CD4-positive, alpha-beta T cell treated with Interleukin-4 for 1 hour (primary cell): ENCODE data around the gene TMOD1.
A peak's percentile ranks its signal among the peaks of the same experiment; 100 is the strongest.
"Not testable (repeated sequence)": the region's sequence is repeated elsewhere in the genome, so short reads cannot be mapped to it uniquely, and the experiment has no call there.

Experiments
- DNase-seq, 2 donors: peaks; one replicate each; pipeline ENCODE4 v3.0.0-alpha.2; 2020 to 2022

Gene TMOD1

DNA sequence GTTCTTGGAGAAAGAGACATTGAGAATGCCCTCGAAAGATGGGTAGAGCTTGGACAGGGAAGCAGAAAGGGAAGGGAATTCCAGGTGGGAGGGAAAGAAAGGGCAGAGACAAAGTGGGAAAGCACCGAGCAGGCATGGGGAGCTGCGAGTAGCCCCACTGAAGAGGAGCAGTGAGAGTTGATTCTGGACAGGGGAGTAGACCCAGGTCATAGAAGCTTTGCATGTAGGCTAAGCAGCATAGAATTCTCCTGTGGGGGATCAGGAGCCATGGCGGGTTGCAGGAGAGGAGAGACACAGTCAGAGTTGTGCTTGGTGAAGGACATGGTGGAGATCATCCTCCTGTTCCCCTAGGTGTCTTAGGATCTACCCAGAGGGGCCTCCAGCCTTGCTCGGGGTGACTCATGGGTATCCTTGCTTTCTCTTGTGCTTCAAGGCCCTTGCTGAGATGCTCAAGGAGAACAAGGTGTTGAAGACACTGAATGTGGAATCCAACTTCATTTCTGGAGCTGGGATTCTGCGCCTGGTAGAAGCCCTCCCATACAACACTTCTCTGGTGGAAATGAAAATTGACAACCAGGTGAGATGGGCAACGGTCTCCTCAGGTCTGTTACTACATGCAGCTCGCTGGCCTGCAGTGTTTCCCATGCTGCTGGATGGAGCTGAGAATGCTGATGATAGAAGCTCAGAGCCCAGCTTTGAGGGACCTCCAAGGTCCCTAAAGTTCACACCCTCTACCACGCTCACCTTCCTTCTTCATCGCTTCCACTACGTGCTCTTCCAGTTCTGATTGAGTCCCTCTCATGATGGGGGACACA lies 67.2 kb downstream of the TMOD1 start:
- DNase-seq, result no peak

DNA sequence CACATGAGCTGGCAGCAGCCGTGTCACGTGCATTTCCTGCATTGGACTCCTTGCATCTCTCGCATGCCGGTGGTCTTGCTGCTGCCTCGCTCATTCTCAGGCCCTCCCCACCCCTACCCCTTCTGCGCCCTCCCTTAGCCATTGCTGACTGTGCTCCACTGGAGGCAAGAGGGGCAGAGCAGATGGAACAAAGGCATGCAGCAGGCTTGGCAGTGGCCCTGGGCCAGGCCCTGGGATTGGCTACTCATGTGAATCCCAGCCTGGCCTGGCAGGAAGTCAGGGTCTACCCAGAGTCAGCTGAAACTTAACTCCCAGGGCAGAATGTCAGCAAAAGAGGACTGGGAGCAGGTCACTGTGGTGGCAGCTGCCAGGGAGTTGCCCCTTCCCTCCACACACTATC lies 69.4 kb downstream of the TMOD1 start:
- DNase-seq, result no peak

DNA sequence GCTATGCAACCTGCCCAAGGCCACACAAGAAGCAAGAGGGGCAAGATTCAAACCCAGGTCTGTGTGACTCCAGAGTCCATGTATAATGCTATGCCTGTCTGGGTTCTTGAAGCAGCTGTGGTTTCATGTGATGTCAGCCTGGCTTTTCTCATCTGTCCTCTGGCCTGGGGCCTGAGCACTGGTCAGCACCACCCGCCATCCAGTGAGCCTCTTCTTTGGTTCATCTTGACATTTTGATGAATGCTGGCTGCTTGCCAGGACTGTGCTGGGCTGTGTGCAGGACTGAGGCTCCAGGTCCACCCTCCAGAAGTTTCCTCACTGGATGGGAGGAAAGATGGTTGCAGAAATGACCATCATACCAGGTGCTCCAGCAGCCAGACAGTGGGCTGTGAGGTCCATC lies 70.2 kb downstream of the TMOD1 start:
- no peak for DNase-seq

DNA sequence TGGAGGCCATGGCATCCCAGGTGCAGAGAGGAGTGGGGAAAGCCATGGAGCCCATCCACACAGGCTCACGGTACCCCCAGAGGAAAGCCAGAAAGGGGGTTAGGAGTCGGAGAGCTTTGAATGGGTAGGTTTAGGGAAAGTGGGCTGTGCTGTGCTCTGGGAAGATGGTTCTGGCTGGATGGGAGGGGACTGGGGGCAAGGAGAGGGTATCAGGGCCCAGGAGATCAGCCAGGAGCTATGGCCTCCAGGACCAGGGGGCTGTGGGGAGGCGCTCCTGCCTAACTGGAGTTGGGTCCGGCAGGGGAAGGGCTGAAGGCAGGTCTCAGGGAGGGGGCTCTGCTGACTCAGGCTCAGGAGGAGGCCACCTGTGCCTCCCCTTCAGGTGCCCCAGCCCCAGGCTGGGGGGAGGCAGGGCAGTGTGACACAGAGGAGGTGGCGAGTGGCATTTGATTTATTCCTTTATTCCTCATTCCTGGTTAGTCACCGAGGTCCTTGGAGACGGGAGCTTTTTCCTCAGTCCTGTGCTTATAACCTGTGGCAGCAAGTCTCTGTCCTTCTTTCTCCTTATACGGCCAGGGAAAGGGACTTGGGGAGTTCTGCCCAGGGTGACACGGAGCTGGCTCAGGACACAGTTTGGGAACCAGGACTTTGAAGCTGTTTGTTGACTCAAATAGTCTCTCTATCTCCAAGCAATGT lies 70.9 kb downstream of the TMOD1 start:
- DNase-seq, result no peak

DNA sequence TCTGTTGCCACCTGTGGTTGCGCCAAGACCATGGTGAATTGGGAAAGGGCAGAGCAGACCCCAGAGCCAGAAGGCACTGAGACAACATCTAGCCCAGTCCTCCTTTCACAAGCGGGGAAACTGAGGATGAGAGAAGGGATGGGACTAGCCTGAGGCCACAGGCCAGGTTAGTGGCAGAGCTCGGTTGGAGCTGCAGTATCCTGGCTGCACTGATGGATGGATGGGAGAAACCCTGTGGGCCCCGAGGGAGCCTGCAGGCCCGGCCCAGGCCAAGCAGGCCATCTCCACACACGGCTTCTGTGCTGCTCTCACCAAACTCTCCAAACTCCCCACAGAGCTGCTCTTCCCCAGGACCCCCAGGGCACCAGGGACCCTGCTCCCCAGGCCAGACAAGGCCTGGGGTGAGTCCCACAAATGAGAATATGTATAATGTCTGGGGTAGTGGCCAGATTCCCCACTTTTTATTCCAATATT lies 71.5 kb downstream of the TMOD1 start:
- DNase-seq, result no peak

DNA sequence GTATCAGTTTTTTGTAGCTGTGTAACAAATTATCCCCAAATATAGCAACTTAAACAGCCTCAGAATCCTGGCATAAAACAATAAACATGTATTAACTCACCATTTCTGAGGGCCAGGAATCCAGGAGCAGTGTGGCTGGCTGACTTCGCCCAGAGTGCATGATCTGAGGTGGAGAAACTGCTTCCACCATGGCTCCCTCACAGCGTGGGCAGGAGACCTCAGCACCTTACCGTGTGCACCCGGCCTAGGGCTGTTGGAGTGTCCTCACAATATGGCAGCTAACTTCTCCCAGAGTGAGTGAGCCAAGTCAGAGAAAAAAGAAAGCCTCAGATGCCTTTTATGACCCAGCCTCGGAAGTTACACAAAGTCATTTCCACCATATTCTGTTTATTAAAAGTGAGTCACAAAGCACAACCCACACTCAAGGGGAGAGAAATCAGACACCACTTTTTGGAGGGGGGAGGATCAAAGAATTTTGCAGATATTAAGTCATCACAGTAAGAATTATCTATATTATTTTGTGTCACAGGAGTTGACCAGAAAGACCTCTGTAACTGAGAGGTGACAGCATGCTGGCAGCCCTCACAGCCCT lies 72.1 kb downstream of the TMOD1 start:
- DNase-seq, result no peak

DNA sequence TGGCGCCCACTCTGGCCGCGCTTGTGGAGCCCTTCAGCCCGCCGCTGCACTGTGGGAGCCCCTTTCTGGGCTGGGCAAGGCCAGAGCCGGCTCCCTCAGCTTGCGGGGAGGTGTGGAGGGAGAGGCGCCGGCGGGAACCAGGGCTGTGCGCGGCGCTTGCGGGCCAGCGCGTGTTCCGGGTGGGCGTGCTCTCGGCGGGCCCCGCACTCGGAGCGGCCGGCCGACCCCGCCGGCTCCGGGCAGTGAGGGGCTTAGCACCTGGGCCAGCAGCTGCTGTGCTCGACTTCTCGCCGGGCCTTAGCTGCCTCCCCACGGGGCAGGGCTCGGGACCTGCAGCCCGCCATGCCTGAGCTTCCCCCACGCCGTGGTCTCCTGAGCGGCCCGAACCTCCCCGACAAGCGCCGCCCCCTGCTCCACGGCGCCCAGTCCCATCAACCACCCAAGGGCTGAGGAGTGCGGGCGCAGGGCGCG lies 72.7 kb downstream of the TMOD1 start:
- not testable (repeated sequence) for DNase-seq

DNA sequence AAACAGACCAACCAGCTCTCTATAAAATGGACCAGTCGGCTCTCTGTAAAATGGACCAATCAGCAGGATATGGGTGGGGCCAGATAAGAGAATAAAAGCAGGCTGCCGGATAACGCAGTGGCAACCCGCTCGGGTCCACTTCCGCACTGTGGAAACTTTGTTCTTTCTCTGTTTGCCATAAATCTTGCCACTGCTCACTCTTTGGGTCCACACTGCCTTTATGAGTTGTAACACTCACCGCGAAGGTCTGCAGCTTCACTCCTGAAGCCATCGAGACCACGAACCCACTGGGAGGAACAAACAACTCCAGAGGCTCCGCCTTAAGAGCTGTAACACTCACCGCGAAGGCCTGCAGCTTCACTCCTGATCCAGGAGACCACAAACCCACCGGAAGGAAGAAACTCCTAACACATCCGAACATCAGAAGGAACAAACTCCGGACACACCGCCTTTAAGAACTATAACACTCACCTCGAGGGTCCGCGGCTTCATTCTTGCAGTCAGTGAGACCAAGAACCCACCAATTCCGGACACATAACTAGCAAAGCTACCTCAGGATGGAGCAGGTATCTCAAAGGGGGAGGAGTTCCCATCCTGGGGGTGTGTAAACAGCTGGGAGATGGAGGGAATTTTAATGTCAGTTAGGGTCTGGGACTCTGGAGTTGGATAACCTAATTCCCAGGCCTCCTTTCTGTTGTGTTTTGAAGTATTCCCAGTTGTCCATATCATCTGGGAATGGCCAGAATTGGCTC lies 73.6 kb downstream of the TMOD1 start:
- DNase-seq, result peak; percentile 48 to 56

DNA sequence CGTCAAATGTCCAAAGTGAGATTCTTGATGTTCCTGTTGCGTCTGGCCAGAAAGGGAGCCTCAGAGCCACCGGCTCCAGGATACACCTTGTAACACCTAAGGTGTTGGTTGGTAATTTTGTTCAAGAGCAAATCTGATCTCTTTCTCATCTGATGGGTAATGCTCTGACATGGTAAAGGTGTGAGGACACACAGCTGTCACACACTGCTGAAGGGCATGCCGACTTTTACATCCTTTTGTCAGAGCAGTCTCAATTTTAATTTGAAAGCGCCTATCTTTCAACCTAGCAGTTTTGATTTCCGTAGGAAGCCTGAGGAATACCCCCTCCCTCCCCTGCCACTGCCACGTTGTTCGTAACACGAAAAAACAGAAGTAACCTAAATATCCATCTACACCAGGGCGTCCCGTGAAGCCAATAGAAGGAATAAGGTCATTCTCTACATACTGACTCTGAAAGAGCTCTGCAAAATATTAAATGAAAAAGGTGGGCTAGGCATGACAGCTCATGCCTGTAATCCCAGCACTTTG lies 74.3 kb downstream of the TMOD1 start:
- no peak for DNase-seq

DNA sequence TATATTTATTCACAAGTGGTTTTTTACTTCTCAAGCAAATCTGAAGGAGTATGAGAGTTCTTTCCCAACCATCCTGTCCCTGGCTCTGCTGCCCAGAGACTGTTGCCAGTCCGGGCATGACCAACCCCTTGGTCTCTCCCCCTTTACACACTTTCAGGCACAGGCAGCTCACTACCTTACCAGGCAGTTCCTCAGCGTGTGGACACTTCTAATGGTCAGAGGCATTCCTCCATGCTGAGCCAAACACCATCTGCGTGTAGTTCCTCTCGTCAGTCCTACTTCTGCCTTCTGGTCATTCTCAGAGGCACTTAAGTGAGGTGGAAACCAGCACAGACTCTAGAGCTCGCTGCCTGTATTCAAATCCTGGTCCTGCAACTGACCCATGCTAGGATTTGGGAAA lies 75.6 kb downstream of the TMOD1 start:
- DNase-seq, result no peak

DNA sequence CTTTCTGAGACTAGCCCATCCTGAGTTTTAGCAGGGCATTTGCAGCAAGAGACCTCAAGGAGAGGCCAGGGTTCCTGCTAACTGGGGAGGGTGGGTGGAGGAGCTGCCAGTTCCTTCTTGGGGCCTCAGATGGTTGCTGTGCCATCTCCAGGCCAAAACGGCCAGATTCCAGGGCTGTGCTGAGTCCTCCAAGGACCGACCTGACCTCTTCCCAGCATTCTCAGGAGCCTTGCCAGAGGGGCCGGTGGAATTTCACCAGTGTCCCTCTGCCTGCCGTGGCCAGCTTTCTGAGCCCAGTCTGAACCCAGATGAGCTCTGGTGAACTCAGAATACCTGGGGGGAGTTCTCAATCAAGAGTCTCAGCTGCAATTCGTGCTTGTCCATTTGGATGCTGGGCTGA lies 77.4 kb downstream of the TMOD1 start:
- no peak for DNase-seq

DNA sequence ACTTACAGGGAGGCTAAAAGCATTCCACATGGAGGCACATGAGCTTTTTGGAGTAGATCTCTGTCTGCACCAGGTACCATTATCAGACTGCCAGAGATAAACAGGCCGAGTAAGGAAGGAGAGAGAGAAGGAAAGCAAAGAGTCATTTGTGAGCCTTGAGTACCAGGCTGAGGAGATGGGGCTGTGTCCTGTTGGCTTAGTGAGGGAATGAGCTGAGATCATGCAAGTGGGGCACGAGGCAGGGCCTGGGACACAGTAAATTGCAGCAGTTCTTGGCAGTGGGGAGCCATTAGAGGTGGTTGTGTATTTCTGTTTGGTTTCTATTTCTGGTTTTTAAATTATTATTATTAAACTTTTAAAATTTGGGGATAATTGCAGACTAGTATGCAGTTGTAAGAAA lies 78.4 kb downstream of the TMOD1 start:
- DNase-seq, result no peak

DNA sequence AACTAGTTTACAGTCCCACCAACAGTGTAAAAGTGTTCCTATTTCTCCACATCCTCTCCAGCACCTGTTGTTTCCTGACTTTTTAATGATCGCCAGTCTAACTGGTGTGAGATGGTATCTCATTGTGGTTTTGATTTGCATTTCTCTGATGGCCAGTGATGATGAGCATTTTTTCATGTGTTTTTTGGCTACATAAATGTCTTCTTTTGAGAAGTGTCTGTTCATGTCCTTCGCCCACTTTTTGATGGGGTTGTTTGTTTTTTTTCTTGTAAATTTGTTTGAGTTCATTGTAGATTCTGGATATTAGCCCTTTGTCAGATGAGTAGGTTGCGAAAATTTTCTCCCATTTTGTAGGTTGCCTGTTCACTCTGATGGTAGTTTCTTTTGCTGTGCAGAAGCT lies 80.1 kb downstream of the TMOD1 start:
- DNase-seq, result not testable (repeated sequence)

DNA sequence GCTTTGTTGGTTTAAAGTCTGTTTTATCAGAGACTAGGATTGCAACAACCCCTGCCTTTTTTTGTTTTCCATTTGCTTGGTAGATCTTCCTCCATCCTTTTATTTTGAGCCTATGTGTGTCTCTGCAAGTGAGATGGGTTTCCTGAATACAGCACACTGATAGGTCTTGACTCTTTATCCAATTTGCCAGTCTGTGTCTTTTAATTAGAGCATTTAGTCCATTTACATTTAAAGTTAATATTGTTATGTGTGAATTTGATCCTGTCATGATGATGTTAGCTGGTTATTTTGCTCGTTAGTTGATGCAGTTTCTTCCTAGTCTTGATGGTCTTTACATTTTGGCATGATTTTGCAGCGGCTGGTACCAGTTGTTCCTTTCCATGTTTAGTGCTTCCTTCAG lies 83.3 kb downstream of the TMOD1 start:
- not testable (repeated sequence) for DNase-seq

DNA sequence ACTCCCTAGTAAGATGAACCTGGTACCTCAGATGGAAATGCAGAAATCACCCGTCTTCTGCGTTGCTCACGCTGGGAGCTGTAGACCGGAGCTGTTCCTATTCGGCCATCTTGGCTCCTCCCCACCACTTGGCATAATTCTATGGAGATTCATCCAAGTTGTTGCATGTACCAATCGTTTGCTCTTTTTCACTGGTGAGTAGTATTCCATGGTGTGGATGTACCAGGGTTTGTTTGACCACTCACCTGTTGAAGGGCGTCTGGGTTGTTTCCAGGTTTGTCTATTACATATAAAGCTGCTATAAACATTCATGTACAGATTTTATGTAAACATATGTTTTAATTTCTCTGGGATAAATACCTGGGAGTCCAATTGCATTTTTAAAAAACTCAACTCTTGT lies 85.4 kb downstream of the TMOD1 start:
- not testable (repeated sequence) for DNase-seq

DNA sequence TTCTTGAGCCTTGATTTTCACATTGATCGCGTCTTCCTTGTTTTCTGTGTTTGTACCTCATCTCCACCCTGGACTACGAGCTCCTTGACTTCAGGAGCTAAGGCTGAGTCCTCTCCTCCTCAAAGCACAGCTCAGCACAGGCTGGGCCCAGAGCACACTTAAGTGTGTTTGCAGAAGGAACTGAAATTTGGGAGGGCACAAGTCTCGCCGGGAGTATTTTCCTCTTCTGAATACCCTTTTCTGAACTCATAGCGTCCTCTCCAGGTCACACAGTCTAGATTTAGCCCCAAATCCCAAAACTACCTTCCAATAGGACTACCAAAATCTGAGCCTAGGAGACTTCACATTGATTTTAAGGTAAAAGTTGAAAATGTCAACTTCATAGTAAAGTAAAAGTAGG lies 90.1 kb downstream of the TMOD1 start:
- no peak for DNase-seq

DNA sequence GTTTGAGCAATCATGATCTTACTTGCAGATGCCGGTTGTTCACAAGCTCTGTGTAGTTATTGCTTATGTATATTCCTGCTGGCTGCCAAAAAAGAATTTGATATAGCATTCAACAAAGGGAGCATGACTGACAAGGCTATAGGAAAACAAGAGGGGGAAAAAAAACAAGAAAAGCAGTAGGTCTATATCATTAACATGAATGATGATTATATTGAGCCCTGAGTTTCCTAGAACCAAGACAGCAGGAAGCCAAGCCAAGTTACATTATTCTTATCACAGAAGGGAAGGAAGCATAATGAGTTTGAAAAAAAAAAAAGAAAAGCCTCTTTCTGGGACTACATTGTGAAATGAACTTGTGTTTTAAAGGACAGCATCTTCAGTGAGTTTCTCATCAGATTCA lies 90.7 kb downstream of the TMOD1 start:
- no peak for DNase-seq

DNA sequence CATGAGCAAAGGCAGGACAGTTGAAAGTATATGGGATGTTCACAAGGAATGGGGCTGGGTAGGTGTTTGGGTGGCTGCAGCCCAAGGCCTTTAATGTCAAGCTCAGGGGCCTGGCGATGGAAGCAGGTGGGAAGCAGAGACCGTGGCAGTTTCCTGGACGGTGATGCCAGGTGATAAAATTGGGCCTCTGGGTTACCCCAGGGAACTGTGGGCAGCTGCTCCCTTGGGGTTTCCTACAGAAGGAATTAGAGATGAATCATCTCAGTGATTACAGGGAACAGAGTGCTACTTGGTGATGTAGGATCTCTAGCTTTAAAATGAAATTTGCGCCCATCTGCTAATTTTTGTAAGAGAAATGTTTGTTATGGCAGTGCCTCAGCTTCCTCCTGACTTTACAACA lies 92.5 kb downstream of the TMOD1 start:
- DNase-seq, result no peak

DNA sequence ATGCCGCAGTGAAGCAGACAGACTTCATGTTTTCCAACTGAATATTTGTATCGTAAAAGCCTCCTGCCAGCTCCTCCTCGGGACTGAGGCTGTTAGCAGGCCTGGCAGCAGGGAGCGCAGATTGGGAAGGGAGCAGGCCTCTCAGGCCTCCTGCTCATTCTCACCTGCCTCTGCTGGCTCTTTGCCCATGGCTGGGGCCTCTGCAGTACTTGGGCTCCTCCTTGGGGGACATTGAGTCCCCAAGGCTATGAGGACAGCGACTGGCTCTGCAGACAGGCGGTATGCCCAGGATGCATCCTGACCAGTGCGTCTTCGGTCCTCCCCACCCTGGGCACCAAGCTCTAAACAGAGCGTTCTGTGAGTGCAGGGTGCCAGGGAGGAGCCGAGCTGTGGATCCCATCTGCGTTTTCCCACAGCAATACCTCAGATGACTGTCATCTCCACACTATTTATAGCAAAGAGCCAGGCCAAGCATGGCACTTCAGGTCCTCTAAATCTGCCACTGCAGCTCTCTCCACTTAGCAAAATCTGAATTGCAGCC lies 93.0 kb downstream of the TMOD1 start:
- no peak for DNase-seq

DNA sequence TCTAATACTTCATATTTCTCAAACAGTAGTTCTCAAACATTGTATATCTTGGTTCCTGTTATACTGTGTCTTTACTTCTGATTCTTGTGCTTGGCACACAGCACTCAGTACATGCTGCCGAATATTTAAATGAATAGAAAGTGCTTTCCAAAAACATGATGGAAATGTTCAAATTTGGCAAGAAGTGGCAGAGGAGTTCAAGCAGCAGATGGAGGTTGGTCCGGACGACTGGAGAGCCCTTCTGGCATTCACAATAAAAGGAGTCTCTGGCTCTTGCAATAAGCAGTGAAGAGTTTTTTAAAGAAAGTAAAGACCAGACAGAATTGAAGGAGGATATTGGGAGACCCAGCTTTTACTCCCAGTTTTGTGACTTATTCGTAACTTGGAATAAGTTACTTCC lies 95.4 kb downstream of the TMOD1 start:
- DNase-seq, result no peak

DNA sequence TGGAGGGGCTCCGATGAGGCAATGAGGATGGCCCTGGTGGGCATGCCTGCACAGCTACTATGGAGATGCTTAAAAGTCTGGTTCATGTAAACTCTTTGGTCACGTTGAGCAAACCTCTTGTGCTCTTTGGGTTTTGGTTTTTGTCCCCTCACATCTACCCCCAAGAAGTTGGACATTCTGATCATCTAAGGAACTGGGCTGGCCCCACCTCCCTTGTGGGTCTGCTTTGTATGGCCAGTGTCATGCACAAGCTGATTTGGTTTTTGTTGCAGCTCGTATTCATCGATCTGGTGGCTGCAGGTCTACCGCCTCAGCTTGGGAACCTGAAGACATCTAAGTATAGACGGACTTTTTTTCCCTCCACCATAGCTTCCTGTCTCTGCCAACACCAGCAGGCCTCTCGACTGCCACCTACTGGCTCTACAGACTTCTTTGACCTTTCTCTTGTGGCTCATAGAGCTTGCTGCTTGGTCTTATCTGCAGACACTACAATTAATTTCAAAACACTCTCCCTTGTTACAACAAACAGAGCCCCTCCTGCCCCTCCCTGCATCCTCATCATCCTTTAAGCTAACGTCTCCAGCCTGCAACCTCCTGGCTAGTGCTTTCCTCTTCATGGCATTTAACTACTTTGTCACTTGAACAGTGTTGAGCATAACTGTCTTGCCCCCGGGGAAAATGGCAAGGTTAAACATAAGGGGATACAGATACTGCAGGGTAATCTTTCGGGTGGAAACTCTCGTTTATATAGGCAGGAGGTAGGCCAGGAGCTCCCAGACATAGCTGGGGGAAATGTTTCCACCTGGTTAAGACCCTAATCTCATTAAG lies 97.2 kb downstream of the TMOD1 start:
- peak; percentile 72 to 73 for DNase-seq
